Endothelial cell of hepatic sinusoid (primary cell): ENCODE measurements around the gene TSTD2.
"Not testable (repeated sequence)": the region's sequence is repeated elsewhere in the genome, so short reads cannot be mapped to it uniquely, and the experiment has no call there.

Experiments
- in situ Hi-C: cut with HindIII; loops from 2 replicates; pipeline ENCODE4 v1.10.0; 2017; ENCODE audit warnings: low sequenced_read_pairs

TSTD2 gene

GRCh38 chr9:97632248-97632984 lies 752 bp downstream of the TSTD2 start:
- in situ Hi-C loops: no loop called here

- in situ Hi-C loops: no loop called here
Measured at GRCh38 chr9:97630591-97630990, 2.6 kb downstream of the TSTD2 start.

- in situ Hi-C loops: no loop called here
Measured at GRCh38 chr9:97629156-97629555, 4.0 kb downstream of the TSTD2 start.

- in situ Hi-C loops: no loop called here
Measured at GRCh38 chr9:97628668-97629067, 4.5 kb downstream of the TSTD2 start.

DNA sequence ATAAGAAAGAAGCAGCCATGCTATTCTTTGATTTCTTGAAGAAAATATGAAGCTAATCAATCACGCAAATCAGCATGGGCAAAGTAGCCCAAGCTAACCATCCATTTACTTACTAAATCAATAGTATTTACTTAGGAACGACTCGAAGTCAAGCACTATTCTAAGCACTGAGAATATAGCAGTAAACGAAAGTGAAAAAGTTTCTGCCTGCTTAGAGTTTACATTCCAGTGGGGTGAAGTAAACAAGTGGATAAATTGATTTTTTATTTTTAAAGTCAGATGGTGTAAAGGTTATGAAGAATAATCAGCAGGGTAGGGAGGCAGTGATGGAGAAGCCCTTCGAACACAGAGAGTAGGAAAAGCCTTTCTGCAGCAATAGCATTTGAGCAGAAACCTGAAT lies 5.5 kb downstream of the TSTD2 start:
- in situ Hi-C loops: no loop called here

GRCh38 chr9:97625620-97626019 lies 7.5 kb downstream of the TSTD2 start:
- in situ Hi-C loops: no loop called here

GRCh38 chr9:97623946-97624345 lies 9.2 kb downstream of the TSTD2 start:
- in situ Hi-C loops: no loop called here

DNA sequence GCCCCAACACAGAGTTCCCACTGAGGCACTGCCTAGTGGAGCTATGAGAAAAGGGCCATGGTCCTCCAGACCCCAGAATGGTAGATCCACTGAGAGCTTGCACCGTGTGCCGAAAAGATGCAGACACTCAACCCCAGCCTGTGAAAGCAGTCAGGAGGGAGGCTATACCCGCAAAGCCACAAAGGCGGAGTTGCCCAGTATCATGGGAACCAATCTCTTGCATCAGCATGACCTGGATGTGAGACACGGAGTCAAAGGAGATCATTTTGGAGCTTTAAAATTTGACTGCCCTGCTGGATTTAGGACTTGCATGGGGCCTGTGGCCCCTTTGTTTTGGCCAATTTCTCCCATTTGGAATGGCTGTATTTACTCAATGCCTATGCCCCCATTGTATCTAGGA lies 10.7 kb downstream of the TSTD2 start:
- in situ Hi-C loops: not testable (repeated sequence)

- in situ Hi-C loops: not testable (repeated sequence)
Measured at GRCh38 chr9:97620063-97620462, 13.1 kb downstream of the TSTD2 start.

DNA sequence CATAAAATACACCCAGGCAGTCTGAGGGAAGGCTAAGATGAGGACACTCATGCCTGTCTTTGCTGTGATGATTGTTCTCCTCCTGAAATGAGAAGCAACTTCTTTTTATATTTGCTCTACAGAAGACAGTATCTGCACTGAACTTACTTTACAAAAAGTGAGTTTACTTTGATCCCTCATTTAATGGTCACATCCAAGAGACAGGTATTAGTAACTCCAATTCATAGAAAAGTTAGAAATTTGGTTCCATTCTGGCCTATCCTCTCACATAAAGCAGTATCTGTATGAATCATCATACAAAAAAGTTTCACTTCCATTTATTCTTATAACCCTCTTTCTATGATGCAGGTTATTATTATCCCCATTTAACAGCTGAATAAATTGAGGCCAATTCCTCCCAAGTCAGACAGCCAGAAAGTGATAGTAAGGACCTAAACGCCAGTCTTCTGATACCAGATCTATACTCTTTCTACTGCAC lies 15.2 kb downstream of the TSTD2 start:
- in situ Hi-C loops: loop anchor here (10.0 kb wide), 1 partner anchor 203 kb away; the partner anchor contains the start of gene TDRD7

DNA sequence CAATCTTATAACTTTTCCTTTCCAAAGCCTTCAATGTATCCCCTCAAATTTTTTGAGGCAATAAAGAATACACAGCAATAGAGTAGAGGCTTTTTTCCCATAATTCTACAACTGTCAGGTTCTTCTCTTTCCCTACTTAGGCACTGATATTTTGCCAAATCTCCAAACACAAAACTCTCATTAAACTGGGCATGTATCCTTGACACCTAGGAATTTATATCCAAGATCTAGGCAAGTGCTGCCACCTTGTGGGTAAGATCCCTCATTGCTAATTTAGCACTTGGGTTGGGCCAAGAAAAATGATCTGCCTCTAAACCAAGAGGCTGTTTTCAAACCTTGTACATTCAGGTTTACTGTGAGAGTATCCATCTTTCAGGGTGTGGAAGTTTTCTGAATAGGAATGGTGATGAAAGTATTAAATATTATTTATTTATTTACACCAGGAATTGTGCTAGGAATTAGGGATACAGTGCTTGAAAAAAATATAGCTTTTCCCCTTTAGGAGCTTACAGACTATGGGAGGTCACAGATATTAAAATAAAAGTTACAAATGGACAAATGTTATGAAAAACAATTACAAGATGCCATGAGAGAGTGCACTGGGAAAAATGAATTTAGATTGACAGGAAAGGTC lies 17.6 kb downstream of the TSTD2 start:
- in situ Hi-C loops: loop anchor here (10.0 kb wide), 1 partner anchor 201 kb away; the partner anchor contains the start of gene TDRD7

DNA sequence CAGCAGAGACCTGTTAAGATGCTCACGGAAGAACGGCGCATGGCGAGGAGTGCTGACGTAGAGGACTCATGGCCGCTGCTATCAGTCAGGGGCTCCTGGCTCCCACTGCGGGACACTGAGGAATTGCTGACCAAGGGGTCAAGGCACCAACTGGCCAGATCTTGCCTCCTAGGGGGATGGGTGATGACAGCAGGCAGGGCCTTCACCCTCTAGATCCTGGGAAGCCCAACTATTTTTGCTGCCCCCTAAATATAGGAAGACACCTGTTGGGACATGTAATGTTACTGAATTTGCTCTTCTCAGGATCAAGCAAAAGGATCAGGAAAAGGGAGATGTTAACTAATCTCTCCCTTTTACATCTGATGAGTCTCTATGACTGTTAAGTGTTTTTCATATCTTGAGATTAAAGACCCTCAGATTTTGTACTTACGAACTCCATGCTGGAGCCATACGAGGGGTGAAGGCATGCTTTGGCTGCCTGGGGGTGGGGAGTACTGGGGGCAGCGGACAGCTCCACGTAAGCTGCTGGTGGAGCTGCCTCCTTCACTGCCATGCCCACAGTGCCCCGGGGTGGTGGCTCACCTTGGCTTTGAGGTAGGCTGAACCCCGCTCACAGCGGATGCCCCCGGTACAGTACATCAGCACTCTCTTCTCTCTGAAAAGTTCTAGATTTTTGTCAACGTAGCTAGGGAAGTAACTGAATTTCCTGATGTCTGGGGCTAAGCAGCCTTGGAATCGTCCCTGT lies 28.1 kb downstream of the TSTD2 start:
- in situ Hi-C loops: loop anchor here (5.0 kb wide), 1 partner anchor 87 kb away; no protein-coding TSS in a partner anchor

DNA sequence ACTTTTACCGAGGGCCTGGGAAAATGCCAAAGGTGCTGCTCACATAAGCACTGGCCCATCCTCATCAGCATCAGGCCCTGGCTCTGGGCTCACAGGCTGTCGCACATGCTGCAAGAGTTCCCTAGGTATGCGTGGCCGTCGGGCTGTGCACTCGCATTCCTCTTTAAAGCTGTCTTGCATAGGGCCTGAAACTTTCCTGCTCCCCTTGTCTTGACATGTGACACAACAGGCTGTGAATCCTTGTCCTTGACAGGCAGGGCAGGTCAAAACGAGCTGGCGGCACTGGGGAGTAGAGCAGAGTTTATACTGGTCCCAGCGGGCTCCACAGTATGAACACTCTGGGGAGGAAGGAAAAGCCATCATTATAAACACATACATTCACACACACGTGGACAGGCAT lies 30.7 kb downstream of the TSTD2 start:
- in situ Hi-C loops: no loop called here

GRCh38 chr9:97601228-97601898 lies 31.8 kb downstream of the TSTD2 start:
- in situ Hi-C loops: no loop called here

- in situ Hi-C loops: no loop called here
Measured at GRCh38 chr9:97600531-97601227, 32.5 kb downstream of the TSTD2 start.

GRCh38 chr9:97599314-97599846 lies 33.8 kb downstream of the TSTD2 start:
- in situ Hi-C loops: loop anchor here (5.0 to 25.0 kb wide), 2 partner anchors 72 to 112 kb away; no protein-coding TSS in a partner anchor

- in situ Hi-C loops: loop anchor here (5.0 to 25.0 kb wide), 2 partner anchors 71 to 111 kb away; no protein-coding TSS in a partner anchor
Measured at GRCh38 chr9:97598461-97599288, 34.5 kb downstream of the TSTD2 start.

DNA sequence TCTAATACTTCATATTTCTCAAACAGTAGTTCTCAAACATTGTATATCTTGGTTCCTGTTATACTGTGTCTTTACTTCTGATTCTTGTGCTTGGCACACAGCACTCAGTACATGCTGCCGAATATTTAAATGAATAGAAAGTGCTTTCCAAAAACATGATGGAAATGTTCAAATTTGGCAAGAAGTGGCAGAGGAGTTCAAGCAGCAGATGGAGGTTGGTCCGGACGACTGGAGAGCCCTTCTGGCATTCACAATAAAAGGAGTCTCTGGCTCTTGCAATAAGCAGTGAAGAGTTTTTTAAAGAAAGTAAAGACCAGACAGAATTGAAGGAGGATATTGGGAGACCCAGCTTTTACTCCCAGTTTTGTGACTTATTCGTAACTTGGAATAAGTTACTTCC lies 36.3 kb downstream of the TSTD2 start:
- in situ Hi-C loops: loop anchor here (5.0 to 25.0 kb wide), 2 partner anchors 70 to 110 kb away; no protein-coding TSS in a partner anchor

- in situ Hi-C loops: loop anchor here (25.0 kb wide), 1 partner anchor 107 kb away; no protein-coding TSS in a partner anchor
Measured at GRCh38 chr9:97594381-97594921, 38.7 kb downstream of the TSTD2 start.
